HG02943 (cell line): ENCODE measurements around the gene SPATA17.
"Not testable (repeated sequence)": the region's sequence is repeated elsewhere in the genome, so short reads cannot be mapped to it uniquely, and the experiment has no call there.

ENCODE experiments used
- ATAC-seq: cut with Tn5 transposase; IDR thresholded peaks from one replicate; pipeline ENCODE4 v1.9.1; 2021; ENCODE audit warnings: mild to moderate bottlenecking, low read depth, moderate library complexity; ENCODE audit not compliant: unreplicated experiment

Gene SPATA17

DNA sequence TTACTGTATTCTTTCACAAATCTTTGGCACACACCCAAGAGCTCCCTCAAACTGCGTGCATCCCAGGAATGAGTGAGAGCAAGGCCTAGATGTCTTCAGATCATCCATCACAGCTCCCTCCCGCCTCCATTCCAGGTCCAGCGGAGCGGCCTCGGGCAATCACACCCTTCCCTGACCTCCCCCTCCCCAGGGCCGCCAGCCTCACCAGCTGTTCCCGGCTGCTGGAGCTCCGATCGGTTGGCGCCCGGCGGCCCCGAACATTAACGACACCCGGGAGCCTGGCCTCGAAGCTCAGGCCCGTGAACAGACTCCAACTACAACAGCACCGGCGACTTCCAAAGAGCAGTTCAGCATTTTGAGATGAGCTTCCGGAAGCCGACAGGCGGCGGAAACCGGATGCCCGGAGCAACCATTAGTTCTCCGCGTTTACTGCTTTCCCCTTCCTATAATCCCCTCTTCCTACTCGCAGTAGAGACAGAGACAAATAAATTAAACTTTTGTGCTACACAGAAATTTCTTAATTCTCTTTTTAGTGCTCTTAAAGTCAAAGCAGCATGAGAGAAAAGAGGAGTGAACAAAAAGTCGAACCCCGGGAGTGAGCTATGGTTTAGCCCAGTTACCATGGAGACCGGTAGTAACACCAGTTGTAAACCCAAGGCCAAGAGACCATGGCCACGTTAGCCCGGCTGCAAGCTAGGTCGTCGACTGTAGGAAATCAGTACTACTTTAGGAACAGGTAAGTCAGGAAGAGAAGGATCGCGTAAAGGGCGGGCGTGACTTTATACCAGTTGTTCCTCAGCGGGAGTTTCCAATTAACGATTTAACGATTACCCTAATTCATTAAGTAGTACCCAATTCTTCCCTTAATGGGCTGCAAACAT, at the start of gene SPATA17, which contains the start of gene GPATCH2:
SPATA17 (plus strand) TSS at position 634 of the 881 bp plus-strand sequence; CDS start at position 669, 35 bp downstream.
GPATCH2 (minus strand) TSS at position 380 of the 881 bp plus-strand sequence; CDS start at position 261, 119 bp downstream.
- ATAC-seq, result peak; percentile 96

- ATAC-seq, result not testable (repeated sequence)
Measured at GRCh38 chr1:217584286-217584811, 46.8 kb upstream of the SPATA17 start.

GRCh38 chr1:217585577-217585976, 45.6 kb upstream of the SPATA17 start:
- ATAC-seq, result no peak

DNA sequence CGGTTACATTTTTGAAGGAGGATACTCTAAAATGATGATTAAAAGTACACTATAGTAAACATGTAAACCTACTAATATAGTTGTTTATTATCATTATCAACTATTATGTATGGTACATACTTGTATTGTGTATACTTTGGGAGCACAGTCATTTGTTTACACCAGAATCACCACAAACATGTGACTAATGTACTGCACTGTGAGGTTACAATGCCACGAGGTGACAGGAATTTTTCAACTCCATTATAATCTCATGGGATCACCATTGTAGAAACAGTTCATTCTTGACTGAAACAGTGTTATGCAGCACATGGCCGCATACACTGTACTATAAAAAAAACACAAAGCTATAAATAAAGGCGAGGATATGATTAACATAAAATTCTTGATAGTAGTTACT, 44.6 kb upstream of the SPATA17 start:
- no peak for ATAC-seq

DNA sequence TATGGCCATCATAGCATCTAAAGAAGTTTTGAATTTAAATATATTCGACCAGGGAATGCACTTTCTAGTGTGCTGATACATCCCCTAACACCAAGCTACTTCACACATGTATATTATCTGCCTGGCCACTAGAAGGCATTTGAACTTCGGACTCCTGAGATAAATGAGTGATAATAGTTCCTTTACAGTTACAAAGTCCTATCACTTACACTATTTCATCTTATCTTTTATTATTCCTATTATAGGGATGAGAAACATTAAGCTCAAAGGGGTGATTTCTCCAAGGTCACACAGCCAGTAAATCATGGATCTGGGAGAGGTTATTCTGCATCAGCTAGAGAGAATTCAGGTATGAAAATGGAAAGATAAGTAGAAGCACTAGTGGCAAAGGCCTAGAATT, 40.5 kb upstream of the SPATA17 start:
- ATAC-seq, result no peak

- ATAC-seq, result no peak
Measured at GRCh38 chr1:217599154-217599553, 32.0 kb upstream of the SPATA17 start.

- ATAC-seq, result no peak
Measured at GRCh38 chr1:217602380-217602779, 28.8 kb upstream of the SPATA17 start.

GRCh38 chr1:217605390-217605789, 25.8 kb upstream of the SPATA17 start:
- no peak for ATAC-seq

DNA sequence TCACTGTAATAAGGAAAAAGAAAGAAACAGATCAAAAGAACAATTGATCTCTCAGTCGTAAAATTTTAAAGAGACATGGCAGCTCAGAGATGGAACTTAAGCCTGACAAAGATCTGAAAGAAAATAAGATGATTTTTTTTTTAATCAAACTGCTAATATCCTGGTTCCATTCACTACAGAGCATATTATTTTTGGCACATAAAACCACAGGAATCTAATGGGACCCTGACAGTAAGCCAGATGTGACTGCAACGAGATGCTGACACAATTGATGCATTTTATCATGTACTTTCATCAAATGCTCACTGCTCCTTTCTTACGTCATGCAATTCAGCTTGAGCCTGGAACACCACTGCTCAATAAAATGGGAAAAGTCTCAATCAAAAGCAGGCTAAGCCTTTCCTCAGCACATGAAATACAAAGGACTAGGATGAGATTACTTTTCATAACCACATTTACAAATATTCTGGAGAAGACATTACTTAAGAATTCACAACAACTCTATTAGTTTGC, 16.9 kb upstream of the SPATA17 start:
- no peak for ATAC-seq

- ATAC-seq, result no peak
Measured at GRCh38 chr1:217617126-217617525, 14.0 kb upstream of the SPATA17 start.

GRCh38 chr1:217620814-217621213, 10.3 kb upstream of the SPATA17 start:
- peak; percentile 100 for ATAC-seq

DNA sequence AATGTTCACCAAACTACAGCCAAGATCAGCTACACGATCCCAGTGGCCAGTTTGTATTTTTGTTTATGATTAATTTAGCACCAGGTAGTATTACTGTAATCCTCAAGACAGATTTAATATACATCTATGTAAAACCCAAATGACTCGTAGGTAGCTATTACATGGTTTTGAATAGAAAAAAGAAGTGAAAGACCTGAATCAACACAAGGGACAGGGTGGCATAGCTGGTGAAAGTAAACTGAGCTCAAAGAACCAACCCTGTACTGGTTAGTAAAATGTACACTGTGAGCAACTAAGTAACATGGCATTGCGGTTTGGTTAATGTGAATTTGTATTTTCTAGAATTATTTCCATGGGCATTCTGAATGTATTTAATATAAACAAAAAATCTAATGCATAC, 9.1 kb upstream of the SPATA17 start:
- ATAC-seq, result peak; percentile 39

- ATAC-seq, result no peak
Measured at GRCh38 chr1:217626321-217626720, 4.8 kb upstream of the SPATA17 start.

DNA sequence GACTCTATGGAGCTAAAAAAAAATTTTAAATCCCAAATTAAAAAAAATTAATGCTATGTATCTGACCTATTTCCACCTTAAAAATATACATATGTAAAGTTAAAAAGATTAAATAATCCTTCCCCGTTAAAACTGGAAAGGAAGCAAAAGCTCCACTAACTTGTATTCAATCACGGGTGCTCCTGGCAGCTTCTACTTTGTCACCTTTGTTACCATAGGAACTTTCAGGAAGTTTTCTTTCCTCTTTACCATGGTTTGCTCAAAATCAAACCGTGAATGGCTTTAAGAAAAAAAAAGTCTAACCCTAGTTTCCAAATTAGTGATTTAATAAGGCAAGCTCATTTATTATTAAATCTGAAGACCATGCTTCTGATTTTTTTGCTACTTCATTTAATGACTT, 3.7 kb upstream of the SPATA17 start:
- no peak for ATAC-seq

- ATAC-seq, result no peak
Measured at GRCh38 chr1:217642455-217642854, 11.3 kb downstream of the SPATA17 start.

DNA sequence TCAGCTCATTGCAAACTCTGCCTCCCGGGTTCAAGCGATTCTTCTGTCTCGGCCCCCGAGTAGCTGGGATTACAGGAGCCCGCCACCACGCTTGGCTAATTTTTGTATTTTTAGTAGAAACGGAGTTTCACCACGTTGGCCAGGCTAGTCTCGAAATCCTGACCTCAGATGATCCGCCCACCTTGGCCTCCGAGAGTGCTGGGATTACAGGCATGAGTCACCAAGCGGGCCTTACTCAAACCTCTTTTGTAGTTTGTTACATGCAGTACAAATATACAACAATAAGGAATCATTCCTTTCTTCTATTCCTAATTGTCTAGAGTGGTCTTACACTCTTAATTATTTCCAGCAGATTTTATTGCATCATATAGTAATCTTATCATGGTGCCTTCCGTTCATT, 16.6 kb downstream of the SPATA17 start:
- ATAC-seq, result no peak

GRCh38 chr1:217650674-217651073, 19.5 kb downstream of the SPATA17 start:
- ATAC-seq, result no peak

DNA sequence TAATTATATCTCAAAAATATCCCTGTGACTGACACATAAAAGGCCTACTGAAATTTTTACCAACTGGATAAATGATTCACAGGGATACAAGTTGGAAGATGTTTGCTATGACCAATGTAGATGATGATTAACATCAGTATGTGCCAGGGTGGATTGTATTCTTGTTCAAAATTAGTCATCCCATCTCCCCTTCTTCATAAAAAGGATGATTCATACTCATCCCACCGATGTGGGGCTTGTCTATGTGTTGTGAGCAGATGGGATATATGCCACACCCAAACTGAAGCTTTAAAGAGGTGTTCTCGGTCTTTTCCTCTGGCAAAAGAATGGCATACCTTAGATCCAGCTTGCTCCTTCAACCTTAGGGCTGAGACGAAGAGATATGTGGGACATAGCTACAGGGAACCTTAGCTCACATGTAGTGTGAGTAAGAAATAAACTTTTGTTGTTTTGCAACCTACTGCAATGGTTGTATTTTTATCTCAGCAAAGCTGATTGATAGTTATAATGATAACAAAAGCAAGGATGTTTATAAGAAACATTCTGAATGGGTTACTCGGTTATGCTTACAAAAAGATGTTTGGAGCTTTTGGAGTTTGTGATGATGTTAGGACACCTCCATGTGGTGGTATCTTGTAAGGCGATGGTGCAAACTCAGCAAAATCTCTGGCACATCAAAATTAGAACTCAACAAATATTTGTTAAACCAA, 29.4 kb downstream of the SPATA17 start:
- ATAC-seq, result no peak

- ATAC-seq, result no peak
Measured at GRCh38 chr1:217661407-217661806, 30.3 kb downstream of the SPATA17 start.

DNA sequence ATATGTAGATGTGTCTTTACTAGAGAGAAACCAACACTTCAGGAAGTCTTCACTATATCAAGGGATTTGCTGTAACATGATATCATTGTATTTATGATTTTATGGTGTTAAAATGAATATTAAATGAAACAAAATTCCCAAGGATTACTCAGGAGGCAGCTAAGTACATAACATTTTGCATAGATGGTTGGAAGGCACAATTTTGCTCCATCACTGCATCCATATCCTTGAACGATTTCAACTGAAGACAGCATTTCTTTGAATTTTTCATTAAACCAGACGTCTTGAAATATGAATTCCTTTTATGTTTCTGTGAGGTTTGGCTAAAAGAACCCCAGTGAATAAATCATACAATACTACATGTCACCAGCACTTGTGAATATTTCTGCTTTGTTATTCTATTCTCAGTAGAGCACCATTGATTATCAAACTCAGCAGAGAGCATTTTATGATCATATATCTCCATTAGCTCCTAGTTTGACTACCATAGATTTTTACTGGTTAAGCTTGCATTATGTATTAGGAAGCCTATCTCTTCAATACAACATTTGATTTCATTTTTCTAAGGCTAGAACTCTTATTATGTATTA, 37.3 kb downstream of the SPATA17 start:
- no peak for ATAC-seq

GRCh38 chr1:217673387-217673786, 42.2 kb downstream of the SPATA17 start:
- no peak for ATAC-seq
